Neural cell (in vitro differentiated cells): ENCODE measurements around the gene POLR1G.

Experiments
- CTCF ChIP-seq: fragments of 450-650 bp; IDR thresholded peaks from 2 replicates; pipeline ENCODE4 v1.5.1; 2014; ENCODE audit warnings: antibody characterized with exemption, mild to moderate bottlenecking, moderate library complexity; ENCODE audit not compliant: poor library complexity, severe bottlenecking
- EP300 ChIP-seq: fragments of 450-650 bp; conservative IDR thresholded peaks from 2 replicates; pipeline ENCODE4 v1.6.1; 2014; ENCODE audit warnings: antibody characterized with exemption, mild to moderate bottlenecking, moderate library complexity; ENCODE audit not compliant: poor library complexity, severe bottlenecking
- EZH2 ChIP-seq: fragments of 200-600, 300-800 bp; shearing (Covaris generic), sonication (generic); IDR thresholded peaks from 2 replicates; pipeline ENCODE4 v1.6.1; 2014; ENCODE audit warnings: antibody characterized with exemption, low read length, borderline replicate concordance, mild to moderate bottlenecking; ENCODE audit not compliant: insufficient read depth, poor library complexity, severe bottlenecking
- MXI1 ChIP-seq: fragments of 450-650 bp; conservative IDR thresholded peaks from 2 replicates; pipeline ENCODE4 v1.6.1; 2014; ENCODE audit warnings: antibody characterized with exemption, mild to moderate bottlenecking; ENCODE audit not compliant: poor library complexity, severe bottlenecking
- POLR2AphosphoS5 ChIP-seq: IDR thresholded peaks from 2 replicates; pipeline ENCODE4 v1.6.1; 2012
- RAD21 ChIP-seq: fragments of 450-650 bp; conservative IDR thresholded peaks from 2 replicates; pipeline ENCODE4 v1.6.1; 2014; ENCODE audit warnings: antibody characterized with exemption, mild to moderate bottlenecking, moderate library complexity
- REST ChIP-seq: IDR thresholded peaks from 2 replicates; pipeline ENCODE4 v1.6.1; 2012; ENCODE audit warnings: borderline replicate concordance
- SMC3 ChIP-seq: fragments of 450-650 bp; conservative IDR thresholded peaks from 2 replicates; pipeline ENCODE4 v1.6.1; 2014; ENCODE audit warnings: antibody characterized with exemption, mild to moderate bottlenecking, moderate library complexity; ENCODE audit not compliant: poor library complexity
- TAF1 ChIP-seq: IDR thresholded peaks from 2 replicates; pipeline ENCODE4 v1.6.1; 2012; ENCODE audit warnings: low read depth

DNA sequence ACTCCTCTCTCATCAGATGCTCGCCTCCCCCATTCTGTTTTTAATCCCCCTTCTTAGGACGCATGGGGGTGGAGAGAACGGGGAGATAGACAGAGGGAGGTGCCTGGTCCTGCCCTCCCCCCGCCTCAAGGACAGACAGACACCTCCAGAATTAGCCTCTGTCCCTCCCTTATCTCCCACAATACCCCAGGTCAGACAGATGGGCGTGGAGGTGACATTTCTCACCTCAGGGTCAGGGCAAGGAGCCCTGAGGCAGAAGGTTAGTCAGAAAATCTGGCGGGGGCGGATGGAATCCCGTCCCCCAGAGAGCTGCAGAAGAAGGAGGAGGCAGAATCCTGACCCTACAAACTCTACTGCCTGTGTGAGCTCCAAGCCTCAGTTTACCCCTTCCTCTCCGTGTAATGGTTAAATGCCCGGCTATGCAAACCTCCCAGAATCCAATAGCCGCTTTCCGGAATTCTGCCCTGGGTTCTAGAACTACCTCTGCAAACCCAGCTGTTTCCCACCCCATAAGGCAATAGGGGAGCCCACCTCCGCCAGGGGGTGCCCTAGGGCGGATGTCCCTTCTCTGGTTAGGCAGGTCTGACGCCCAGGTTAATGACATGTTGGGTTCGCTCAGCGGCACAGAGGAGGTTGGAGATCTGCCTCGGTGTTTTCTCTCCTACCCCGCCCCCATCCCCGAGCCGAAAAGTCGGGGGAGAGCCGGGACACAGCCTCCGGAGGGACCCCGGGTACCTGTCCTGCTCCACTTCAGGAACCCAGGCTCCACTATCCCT is 2.5 kb upstream of the POLR1G start:
- peak; percentile 17 for TF ChIP-seq CTCF
- no peak for TF ChIP-seq REST
- TF ChIP-seq POLR2AphosphoS5, result no peak
- TF ChIP-seq EP300, result no peak
- no peak for TF ChIP-seq SMC3
- no peak for TF ChIP-seq RAD21
- peak; percentile 25 for TF ChIP-seq EZH2
- no peak for TF ChIP-seq MXI1
- no peak for TF ChIP-seq TAF1
